IPS DF 6.9 (cell line): ENCODE results near the gene RBM42.
A peak's percentile ranks its signal among the peaks of the same experiment; 100 is the strongest.

Experiments
- DNase-seq: peaks from one replicate; pipeline ENCODE4 v3.0.0-alpha.2; 2013; ENCODE audit warnings: low read depth, low spot score
- H3K27ac ChIP-seq: one replicate; pipeline ENCODE4 v1.5.1; 2013; ENCODE audit warnings: low read length, control low read depth
- H3K27me3 ChIP-seq: 2 replicates; pipeline ENCODE4 v1.6.1; 2013; ENCODE audit warnings: mild to moderate bottlenecking, low read length; ENCODE audit not compliant: control insufficient read depth, insufficient read depth
- H3K36me3 ChIP-seq: 2 replicates; pipeline ENCODE4 v1.6.1; 2013; ENCODE audit warnings: low read length; ENCODE audit not compliant: control insufficient read depth, insufficient read depth
- H3K4me1 ChIP-seq: 2 replicates; pipeline ENCODE4 v1.6.1; 2013; ENCODE audit warnings: low read length; ENCODE audit not compliant: control insufficient read depth, insufficient read depth
- H3K4me3 ChIP-seq: 2 replicates; pipeline ENCODE4 v1.5.1; 2013; ENCODE audit warnings: mild to moderate bottlenecking, low read length
- H3K9me3 ChIP-seq: 2 replicates; pipeline ENCODE4 v1.6.1; 2013; ENCODE audit warnings: low read length, inconsistent platforms; ENCODE audit not compliant: control insufficient read depth, insufficient read depth
- WGBS: extraction: QIAGEN DNeasy Blood & Tissue Kit; methylation state at CpG from one replicate; pipeline ENCODE4 v1.1.7; 2013; ENCODE audit warnings: mixed read lengths, missing lambda C conversion rate; ENCODE audit not compliant: insufficient read length, insufficient coverage; 5-methylcytosine and 5-hydroxymethylcytosine counted together

The RBM42 gene

DNA sequence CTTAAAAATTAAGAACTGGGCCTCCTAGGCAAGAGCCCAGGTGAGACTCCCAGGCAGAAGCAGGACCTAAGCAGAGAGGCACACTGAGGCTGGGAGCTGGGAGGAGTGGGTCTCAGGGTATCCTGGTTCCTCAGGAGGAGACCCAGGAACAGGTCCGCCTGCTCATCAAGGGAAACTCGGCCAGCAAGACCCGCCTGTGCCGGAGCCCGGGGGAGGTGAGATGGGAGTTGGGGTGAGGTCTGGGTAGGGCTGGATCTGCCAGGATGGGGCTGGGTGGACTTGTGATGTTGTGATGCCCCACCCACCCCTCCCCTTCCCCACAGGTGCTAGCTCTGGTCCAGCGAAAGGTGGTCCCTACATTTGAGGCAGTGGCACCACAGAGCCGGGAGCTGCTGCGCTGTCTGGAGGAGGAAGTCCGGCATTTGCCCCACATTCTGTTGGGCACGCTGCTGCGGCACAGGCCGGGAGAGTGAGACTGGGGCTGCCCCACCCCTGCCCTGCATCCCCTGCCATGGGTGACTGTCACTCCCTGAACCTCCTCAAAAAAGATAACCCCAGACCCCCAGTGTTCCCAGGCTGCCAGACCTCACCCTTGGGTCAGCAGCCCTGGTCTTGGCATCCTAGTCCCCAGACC is 9.4 kb upstream of the RBM42 start:
- H3K36me3 ChIP-seq: peaks cover 15% of the 10 kb centered on the region

GRCh38 chr19:35620001-35620400 is 8.8 kb upstream of the RBM42 start:
- no peak for DNase-seq
- no peak overlapping the region for H3K4me3 ChIP-seq
- no peaks in the 10 kb centered on the region for H3K27me3 ChIP-seq
- no peak overlapping the region for H3K27ac ChIP-seq
- peaks cover 14% of the 10 kb centered on the region for H3K36me3 ChIP-seq
- H3K4me1 ChIP-seq: no peaks in the 10 kb centered on the region
- no peaks in the 10 kb centered on the region for H3K9me3 ChIP-seq
- WGBS: no CpG with 5 or more reads among the region's 17 CpGs

More for the DNA sequence above, 9.4 kb upstream of the RBM42 start:
- Histone ChIP-seq H3K4me1 (no peaks in the 10 kb centered on the region), H3K4me3 (no peak overlapping the region), H3K9me3 (no peaks in the 10 kb centered on the region), H3K27ac (no peak overlapping the region), H3K27me3 (no peaks in the 10 kb centered on the region)
- no peak for DNase-seq
- WGBS: no CpG with 5 or more reads among the region's 12 CpGs

- H3K36me3 ChIP-seq: peaks cover 12% of the 10 kb centered on the region
- H3K27ac ChIP-seq: no peak overlapping the region
- no peak for DNase-seq
- H3K9me3 ChIP-seq: no peaks in the 10 kb centered on the region
- H3K4me1 ChIP-seq: no peaks in the 10 kb centered on the region
- WGBS: no CpG with 5 or more reads among the region's 9 CpGs
- H3K4me3 ChIP-seq: no peak overlapping the region
- no peaks in the 10 kb centered on the region for H3K27me3 ChIP-seq
Measured at GRCh38 chr19:35621708-35622107, 7.1 kb upstream of the RBM42 start.

DNA sequence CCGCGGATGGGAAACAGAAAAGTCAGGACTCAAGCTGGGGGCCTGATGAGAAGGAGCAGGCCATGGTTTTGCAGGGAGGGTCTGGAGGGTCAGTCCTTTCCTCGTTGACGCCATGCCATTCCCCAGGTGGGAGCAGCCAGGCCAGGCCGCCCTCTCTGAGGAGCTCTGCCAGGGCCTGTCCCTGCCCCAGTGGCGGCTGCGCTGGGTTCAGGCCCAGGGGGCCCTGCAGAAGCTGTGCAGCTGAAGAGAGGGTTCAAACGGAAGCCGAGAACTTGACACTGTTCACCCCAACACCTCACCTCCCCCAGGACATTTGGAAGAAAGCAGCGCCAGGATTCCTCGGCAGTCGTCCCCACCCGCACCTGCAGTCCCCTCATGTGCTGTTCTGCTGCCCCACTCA is 6.1 kb upstream of the RBM42 start:
- no peak for DNase-seq
- Histone ChIP-seq H3K27me3 (no peaks in the 10 kb centered on the region), H3K9me3 (no peaks in the 10 kb centered on the region), H3K4me3 (no peak overlapping the region), H3K4me1 (no peaks in the 10 kb centered on the region), H3K36me3 (peaks cover 12% of the 10 kb centered on the region), H3K27ac (no peak overlapping the region)
- WGBS: no CpG with 5 or more reads among the region's 13 CpGs

DNA sequence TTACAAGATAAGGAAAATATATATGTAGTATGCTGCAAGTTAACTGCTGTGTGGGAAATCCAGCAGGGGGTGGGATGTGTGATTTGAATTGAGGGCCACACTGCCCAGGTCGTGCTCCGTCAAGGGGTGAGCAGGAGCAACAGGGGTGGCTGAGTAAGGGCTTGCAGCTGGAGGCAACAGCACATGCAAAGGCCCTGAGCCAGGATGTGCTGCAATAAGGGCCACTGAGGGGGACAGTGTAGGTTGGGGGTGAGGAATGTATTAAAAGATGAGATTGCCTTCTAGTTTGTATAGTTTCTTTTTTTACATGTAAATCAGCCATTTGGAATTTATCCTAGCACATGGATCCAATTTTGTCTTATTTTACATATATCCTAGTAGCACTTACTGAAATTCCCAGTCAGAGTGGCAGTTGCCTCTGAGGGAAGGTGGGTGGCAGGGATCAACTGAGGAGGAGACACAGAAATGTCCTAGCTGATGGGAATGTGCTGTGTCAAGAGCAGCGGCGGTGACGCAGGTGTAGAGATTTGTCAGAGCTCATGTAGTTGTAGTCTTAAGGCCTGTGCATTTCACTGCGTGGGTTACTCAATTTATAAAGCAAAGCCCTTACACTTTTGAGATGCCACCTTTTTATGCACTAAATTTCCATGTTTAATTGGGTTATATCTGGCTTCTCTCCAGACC is 5.4 kb upstream of the RBM42 start:
- no CpG with 5 or more reads among the region's 6 CpGs for WGBS
- peaks cover 12% of the 10 kb centered on the region for H3K36me3 ChIP-seq
- H3K4me3 ChIP-seq: no peak overlapping the region
- no peaks in the 10 kb centered on the region for H3K9me3 ChIP-seq
- no peak overlapping the region for H3K27ac ChIP-seq
- no peak for DNase-seq
- no peaks in the 10 kb centered on the region for H3K27me3 ChIP-seq
- H3K4me1 ChIP-seq: no peaks in the 10 kb centered on the region

GRCh38 chr19:35628264-35628564 is 622 bp upstream of the RBM42 start:
- Histone ChIP-seq H3K36me3 (peaks cover 5% of the 10 kb centered on the region), H3K9me3 (no peaks in the 10 kb centered on the region), H3K4me3 (peak overlapping the region; percentile 68; the same call in 1 of the 2 replicates), H3K27me3 (no peaks in the 10 kb centered on the region), H3K27ac (no peak overlapping the region), H3K4me1 (peaks cover 2% of the 10 kb centered on the region; the same call in 1 of the 2 replicates)
- DNase-seq: no peak
- WGBS: no CpG with 5 or more reads among the region's 9 CpGs

- no peak for DNase-seq
- Histone ChIP-seq H3K9me3 (no peaks in the 10 kb centered on the region), H3K36me3 (peaks cover 12% of the 10 kb centered on the region), H3K27me3 (no peaks in the 10 kb centered on the region), H3K4me3 (peak overlapping the region; percentile 63), H3K27ac (no peak overlapping the region), H3K4me1 (peaks cover 2% of the 10 kb centered on the region; the same call in 1 of the 2 replicates)
- no CpG with 5 or more reads among the region's 15 CpGs for WGBS
Measured at GRCh38 chr19:35629332-35629633, 447 bp downstream of the RBM42 start.

DNA sequence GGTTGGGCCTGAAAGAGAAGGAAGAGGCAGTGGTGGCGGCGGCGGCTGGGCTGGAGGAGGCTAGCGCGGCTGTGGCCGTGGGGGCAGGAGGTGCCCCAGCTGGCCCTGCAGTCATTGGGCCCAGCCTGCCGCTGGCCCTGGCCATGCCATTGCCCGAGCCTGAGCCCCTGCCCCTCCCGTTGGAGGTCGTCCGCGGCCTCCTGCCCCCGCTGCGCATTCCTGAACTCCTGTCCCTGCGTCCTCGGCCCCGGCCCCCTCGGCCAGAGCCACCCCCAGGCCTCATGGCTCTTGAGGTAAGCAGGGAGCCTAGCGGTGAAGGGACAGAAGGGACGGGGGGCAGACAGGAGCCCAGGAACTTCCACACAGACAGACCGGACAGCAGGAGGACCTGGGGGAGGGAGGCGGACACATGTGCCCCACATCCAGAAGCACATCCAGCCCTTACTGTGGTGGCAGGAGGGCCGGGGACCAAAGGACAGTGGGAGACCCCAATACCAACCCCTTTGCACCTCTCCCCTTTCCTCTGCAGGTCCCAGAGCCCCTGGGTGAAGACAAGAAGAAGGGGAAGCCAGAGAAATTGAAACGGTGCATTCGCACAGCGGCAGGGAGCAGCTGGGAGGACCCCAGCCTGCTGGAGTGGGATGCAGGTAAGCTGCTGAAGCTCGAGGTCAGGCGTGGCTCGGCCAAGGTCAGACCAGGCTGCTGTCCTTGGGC is 5.0 kb downstream of the RBM42 start:
- Histone ChIP-seq H3K4me3 (no peak overlapping the region), H3K4me1 (peaks cover 2% of the 10 kb centered on the region; the same call in 1 of the 2 replicates), H3K27me3 (no peaks in the 10 kb centered on the region), H3K36me3 (peaks cover 27% of the 10 kb centered on the region), H3K9me3 (no peaks in the 10 kb centered on the region), H3K27ac (no peak overlapping the region)
- no peak for DNase-seq
- no CpG with 5 or more reads among the region's 29 CpGs for WGBS

GRCh38 chr19:35636651-35637050 is 7.8 kb downstream of the RBM42 start:
- H3K4me3 ChIP-seq: no peak overlapping the region
- no peak overlapping the region for H3K27ac ChIP-seq
- DNase-seq: no peak
- peaks cover 5% of the 10 kb centered on the region; the same call in 1 of the 2 replicates for H3K4me1 ChIP-seq
- peaks cover 22% of the 10 kb centered on the region for H3K36me3 ChIP-seq
- no peaks in the 10 kb centered on the region for H3K9me3 ChIP-seq
- no CpG with 5 or more reads among the region's 3 CpGs for WGBS
- H3K27me3 ChIP-seq: no peaks in the 10 kb centered on the region

GRCh38 chr19:35637165-35637564 is 8.3 kb downstream of the RBM42 start:
- no peak for DNase-seq
- no CpG with 5 or more reads among the region's 25 CpGs for WGBS
- H3K36me3 ChIP-seq: peaks cover 22% of the 10 kb centered on the region

More at GRCh38 chr19:35637165-35637564, 8.3 kb downstream of the RBM42 start:
- Histone ChIP-seq H3K4me1 (peaks cover 5% of the 10 kb centered on the region; the same call in 1 of the 2 replicates), H3K4me3 (no peak overlapping the region), H3K27me3 (no peaks in the 10 kb centered on the region), H3K27ac (no peak overlapping the region), H3K9me3 (no peaks in the 10 kb centered on the region)
